Tibial nerve (tissue), 4 donors: ENCODE measurements around the gene LRRC74B.

Experiments used
- CTCF ChIP-seq, 5 experiments: fragments of 200-600 bp in 3 of 5; fragments of 450-650 bp in 2 of 5; sonication (generic) in 3 of 5; IDR thresholded peaks; one replicate each; pipeline ENCODE4 v1.5.1; 2016 to 2019; ENCODE audit warnings: antibody characterized with exemption in 5 of 5, mild to moderate bottlenecking in 3 of 5, moderate library complexity in 2 of 5
- EP300 ChIP-seq, 2 donors: sonication (generic); formaldehyde crosslinking; IDR thresholded peaks; one replicate each; pipeline ENCODE4 v1.6.1; 2017; ENCODE audit warnings: antibody characterized with exemption in 2 of 2, mild to moderate bottlenecking in 1 of 2
- POLR2A ChIP-seq, 2 donors: fragments of 450-650 bp; IDR thresholded peaks; one replicate each; pipeline ENCODE4 v1.6.1; 2017; ENCODE audit warnings: antibody characterized with exemption in 2 of 2, mild to moderate bottlenecking in 2 of 2, moderate library complexity in 2 of 2

GRCh38 chr22:21014726-21015465, 30.9 kb upstream of the LRRC74B start, which contains the start of gene P2RX6:
- no peak for TF ChIP-seq CTCF (IDR thresholded peaks at IDR 0.05)
- TF ChIP-seq POLR2A (IDR thresholded peaks at IDR 0.05): no peak
- TF ChIP-seq EP300 (IDR thresholded peaks at IDR 0.05): no peak
